HCT116 (cell line): ENCODE results near the gene GALNT16.

Experiments
- CTCF ChIP-seq, 3 experiments: fragments of 200-600 bp in 1 of 3; sonication (generic) in 1 of 3; IDR thresholded peaks in 2 of 3; conservative IDR thresholded peaks in 1 of 3; 2 replicates each; pipeline ENCODE4 v1.5.1; 2012 to 2017; ENCODE audit warnings: low read depth in 2 of 3, low read length in 2 of 3, antibody characterized with exemption in 1 of 3, borderline replicate concordance in 1 of 3, control low read depth in 1 of 3, mild to moderate bottlenecking in 1 of 3, mixed read lengths in 1 of 3, mixed run types in 1 of 3, moderate library complexity in 1 of 3; ENCODE audit not compliant: insufficient read depth in 1 of 3
- EGR1 ChIP-seq: IDR thresholded peaks from 2 replicates; pipeline ENCODE4 v1.6.1; 2012; ENCODE audit warnings: low read depth
- EZH2 ChIP-seq: fragments of 200-600 bp; sonication (generic); IDR thresholded peaks from 2 replicates; pipeline ENCODE4 v1.6.1; 2017; ENCODE audit warnings: antibody characterized with exemption, mixed run types
- MAX ChIP-seq: IDR thresholded peaks from 2 replicates; pipeline ENCODE4 v1.6.1; 2012
- POLR2A ChIP-seq: IDR thresholded peaks from 2 replicates; pipeline ENCODE4 v1.7.0; 2011; ENCODE audit warnings: borderline replicate concordance; ENCODE audit not compliant: insufficient read depth, insufficient read length; ENCODE audit errors: extremely low read depth
- POLR2AphosphoS5 ChIP-seq: IDR thresholded peaks from 2 replicates; pipeline ENCODE4 v1.6.1; 2011; ENCODE audit warnings: mild to moderate bottlenecking, low read depth, low read length, moderate library complexity
- RAD21 ChIP-seq: IDR thresholded peaks from 2 replicates; pipeline ENCODE4 v1.6.1; 2012; ENCODE audit warnings: low read depth, mild to moderate bottlenecking
- REST ChIP-seq: IDR thresholded peaks from 2 replicates; pipeline ENCODE4 v1.6.1; 2012; ENCODE audit warnings: low read depth
- SIN3A ChIP-seq: IDR thresholded peaks from 2 replicates; pipeline ENCODE4 v1.6.1; 2012; ENCODE audit warnings: low read depth
- TCF7L2 ChIP-seq: IDR thresholded peaks from 2 replicates; pipeline ENCODE4 v1.7.0; 2011; ENCODE audit warnings: borderline replicate concordance, inconsistent platforms; ENCODE audit not compliant: insufficient read depth, insufficient read length; ENCODE audit errors: extremely low read depth
- YY1 ChIP-seq: IDR thresholded peaks from 2 replicates; pipeline ENCODE4 v1.6.1; 2011; ENCODE audit warnings: low read length, low read depth, moderate library complexity, mild to moderate bottlenecking; ENCODE audit not compliant: insufficient replicate concordance; ENCODE audit errors: extremely low read depth
- ZBTB33 ChIP-seq: IDR thresholded peaks from 2 replicates; pipeline ENCODE4 v1.6.1; 2011; ENCODE audit warnings: mild to moderate bottlenecking, low read length, moderate library complexity; ENCODE audit not compliant: insufficient replicate concordance; ENCODE audit errors: extremely low read depth
- ZNF274 ChIP-seq: fragments of 200-500 bp; sonication (Bioruptor generic); IDR thresholded peaks from 2 replicates; pipeline ENCODE4 v1.6.1; 2014; ENCODE audit warnings: mild to moderate bottlenecking, low read depth, low read length, inconsistent platforms

- TF ChIP-seq ZNF274 (no peak), EZH2 (no peak), CTCF (IDR thresholded peaks at IDR 0.05 in 2 of 3, conservative IDR thresholded peaks at IDR 0.05 in 1 of 3; ENCODE audit: borderline replicate concordance in 1 of 3, insufficient read depth in 1 of 3, low read depth in 2 of 3, low read length in 2 of 3) (no peak), ZBTB33 (no peak), POLR2AphosphoS5 (no peak), REST (no peak), SIN3A (no peak), POLR2A (no peak), MAX (no peak), EGR1 (no peak), RAD21 (no peak), YY1 (no peak), TCF7L2 (no peak)
These were observed 97.7 kb downstream of the GALNT16 start for GRCh38 chr14:69357544-69358200.
